HCT116 (cell line): ENCODE measurements around the gene PRDM12. TPM values are rescaled to one million over a fixed set of nuclear protein-coding genes. Genes with fewer than 3 reads are reported as not detected.

Source experiments
- ATAC-seq: fragments of 200-7000 bp; cut with Tn5 transposase; 2 replicates; pipeline ENCODE4 v1.9.1; 2020; ENCODE audit warnings: mild to moderate bottlenecking, moderate library complexity
- BruUV-seq: library from RNA; stranded (reverse); fragments of 400-500 nt; replicated peaks from 2 replicates; lab custom pipeline; 2021; lab: Mats Ljungman, UMichigan
- CTCF ChIA-PET: fragments of 300-600 bp; sonication (Branson Sonifier 250); formaldehyde crosslinking; loops from one replicate; lab custom pipeline; 2021; ENCODE audit warnings: antibody characterized with exemption; lab: Charles Lee
- POLR2A ChIA-PET: fragments of 300-600, 350-600 bp; sonication (Branson Sonifier 250); formaldehyde crosslinking; loops from one replicate; lab custom pipeline; 2021; ENCODE audit warnings: antibody characterized with exemption; lab: Charles Lee
- RAD21 ChIA-PET, 2 experiments: fragments of 300-600 bp; sonication (Branson Sonifier 250); formaldehyde crosslinking; loops; one replicate each; lab custom pipeline; 2023; ENCODE audit warnings: low total read pairs in 2 of 2; ENCODE audit not compliant: uncharacterized antibody in 2 of 2, unreplicated experiment in 2 of 2, low non-redundant PET in 1 of 2; lab: Charles Lee
- DNase-seq: peaks from one replicate; pipeline ENCODE4 v3.0.0-alpha.2; 2010; ENCODE audit warnings: low read depth, low spot score
- H2AFZ ChIP-seq: fragments of 200-600 bp; shearing (Covaris generic), sonication (generic); 2 replicates; pipeline ENCODE4 v1.6.1; 2017; ENCODE audit warnings: low read depth, mixed run types, mixed read lengths, antibody characterized with exemption, low read length; ENCODE audit not compliant: poor library complexity, severe bottlenecking
- H3K27ac ChIP-seq: 2 replicates; pipeline ENCODE4 v1.5.1; 2012; ENCODE audit warnings: low read depth, low read length
- H3K27me3 ChIP-seq: fragments of 200-600 bp; sonication (generic); 2 replicates; pipeline ENCODE4 v1.6.1; 2016; ENCODE audit warnings: mixed run types, low read length, mixed read lengths; ENCODE audit not compliant: insufficient read depth
- H3K36me3 ChIP-seq, 2 experiments: fragments of 200-500 bp in 1 of 2; fragments of 200-600 bp in 1 of 2; sonication (Bioruptor generic) in 1 of 2; sonication (generic) in 1 of 2; 2 replicates each; pipeline versions ENCODE4 v1.5.1 to v1.6.1; 2014 to 2016; ENCODE audit warnings: low read length in 2 of 2, inconsistent platforms in 1 of 2, mixed read lengths in 1 of 2, mixed run types in 1 of 2; ENCODE audit not compliant: insufficient read depth in 2 of 2, control insufficient read depth in 1 of 2
- H3K4me1 ChIP-seq, 2 experiments: fragments of 200-600 bp in 1 of 2; sonication (generic) in 1 of 2; 2 replicates each; pipeline versions ENCODE4 v1.5.1 to v1.6.1; 2012 to 2017; ENCODE audit warnings: low read length in 2 of 2, inconsistent platforms in 1 of 2, mild to moderate bottlenecking in 1 of 2, mixed read lengths in 1 of 2, mixed run types in 1 of 2, moderate library complexity in 1 of 2; ENCODE audit not compliant: insufficient read depth in 2 of 2, control insufficient read depth in 1 of 2
- H3K4me2 ChIP-seq: fragments of 200-600 bp; sonication (generic); 2 replicates; pipeline ENCODE4 v1.6.1; 2017; ENCODE audit warnings: mixed run types, low read length, mixed read lengths
- H3K4me3 ChIP-seq, 2 experiments: fragments of 200-600 bp in 1 of 2; sonication (generic) in 1 of 2; replicated peaks in 1 of 2; 2 replicates each; pipeline ENCODE4 v1.5.1; 2011 to 2016; ENCODE audit warnings: low read length in 2 of 2, control low read depth in 1 of 2, low read depth in 1 of 2, mild to moderate bottlenecking in 1 of 2, mixed read lengths in 1 of 2, mixed run types in 1 of 2
- H3K79me2 ChIP-seq: fragments of 200-600 bp; sonication (generic); 2 replicates; pipeline ENCODE4 v1.6.1; 2017; ENCODE audit warnings: mild to moderate bottlenecking, mixed run types, low read length, moderate library complexity, mixed read lengths; ENCODE audit not compliant: insufficient read depth
- H3K9ac ChIP-seq: fragments of 200-600 bp; sonication (generic); 2 replicates; pipeline ENCODE4 v1.6.1; 2016; ENCODE audit warnings: low read length, mixed read lengths
- H3K9me2 ChIP-seq: fragments of 200-600 bp; sonication (generic), shearing (Covaris generic); 2 replicates; pipeline ENCODE4 v1.6.1; 2017; ENCODE audit warnings: mixed run types, mild to moderate bottlenecking, moderate library complexity; ENCODE audit not compliant: insufficient read depth
- H3K9me3 ChIP-seq, 2 experiments: fragments of 200-500 bp in 1 of 2; fragments of 200-600 bp in 1 of 2; sonication (Bioruptor generic) in 1 of 2; sonication (generic) in 1 of 2; 2 replicates each; pipeline ENCODE4 v1.6.1; 2014 to 2017; ENCODE audit warnings: low read length in 2 of 2, mixed read lengths in 2 of 2, inconsistent platforms in 1 of 2, low read depth in 1 of 2, mild to moderate bottlenecking in 1 of 2, mixed run types in 1 of 2, moderate library complexity in 1 of 2; ENCODE audit not compliant: control insufficient read depth in 1 of 2, insufficient read depth in 1 of 2
- H4K20me1 ChIP-seq: fragments of 200-600 bp; sonication (generic), shearing (Covaris generic); 2 replicates; pipeline ENCODE4 v1.6.1; 2017; ENCODE audit warnings: mixed run types, mild to moderate bottlenecking, moderate library complexity; ENCODE audit not compliant: insufficient read depth
- CEBPB ChIP-seq: IDR thresholded peaks from 2 replicates; pipeline ENCODE4 v1.6.1; 2012; ENCODE audit warnings: low read depth
- ELF1 ChIP-seq: IDR thresholded peaks from 2 replicates; pipeline ENCODE4 v1.6.1; 2012; ENCODE audit warnings: low read depth, borderline replicate concordance
- EZH2phosphoT487 ChIP-seq: fragments of 200-600 bp; IDR thresholded peaks from 2 replicates; pipeline ENCODE4 v1.6.1; 2018; ENCODE audit warnings: antibody characterized with exemption, borderline replicate concordance
- SP1 ChIP-seq: IDR thresholded peaks from 2 replicates; pipeline ENCODE4 v1.6.1; 2012; ENCODE audit warnings: low read depth
- ZNF274 ChIP-seq: fragments of 200-500 bp; sonication (Bioruptor generic); IDR thresholded peaks from 2 replicates; pipeline ENCODE4 v1.6.1; 2014; ENCODE audit warnings: mild to moderate bottlenecking, low read depth, low read length, inconsistent platforms
- intact Hi-C: fragments of 100-400 bp; cut with micrococcal nuclease; formaldehyde crosslinking; loops from 2 replicates; pipeline ENCODE4 v1.10.0; 2022
- total RNA-seq: library from RNA; stranded (reverse); gene quantifications from one replicate; pipeline ENCODE4 v1.2.1, GENCODE V29; 2021; ENCODE audit not compliant: unreplicated experiment
- TF ChIP-seq, protein P1 (sequence below): IDR thresholded peaks from 2 replicates; pipeline ENCODE4 v1.6.1; 2011; ENCODE audit warnings: mild to moderate bottlenecking, low read length, moderate library complexity; ENCODE audit not compliant: insufficient replicate concordance; ENCODE audit errors: extremely low read depth
- TF ChIP-seq, protein P2 (sequence below): IDR thresholded peaks from 2 replicates; pipeline ENCODE4 v1.6.1; 2012; ENCODE audit warnings: low read depth

Gene PRDM12
- total RNA-seq, 1 experiment from 2014 or later: 0.54 TPM

DNA sequence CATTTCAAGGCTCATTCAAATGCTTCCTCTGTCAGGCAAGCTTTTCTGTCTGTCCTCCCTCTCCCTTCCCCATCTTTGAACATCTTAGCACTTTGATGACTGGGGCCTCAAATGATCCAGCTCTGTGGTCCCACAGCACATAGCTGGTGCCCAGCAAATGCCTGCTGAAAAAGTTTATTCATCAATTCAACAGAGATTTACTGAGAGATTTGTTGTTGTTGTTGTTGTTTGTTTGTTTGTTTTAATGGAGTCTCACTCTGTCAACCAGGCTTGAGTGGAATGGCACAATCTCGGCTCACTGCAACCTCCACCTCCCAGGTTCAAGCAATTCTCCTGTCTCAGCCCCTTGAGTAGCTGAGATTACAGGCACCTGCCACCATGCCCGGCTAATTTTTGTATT, 23.2 kb downstream of the PRDM12 start:
- H3K4me2 ChIP-seq: no peak overlapping the region
- H2AFZ ChIP-seq: no peak overlapping the region
- H3K9ac ChIP-seq: no peak overlapping the region
- H3K9me2 ChIP-seq: no peaks in the 10 kb centered on the region
- POLR2A ChIA-PET: no interaction called here
- BruUV-seq: no TSS peak
- no peak overlapping the region for H3K27ac ChIP-seq
- DNase-seq (no peak), ATAC-seq (no peak)
- peaks cover 0 to 9% of the 10 kb centered on the region in 2 experiments; a peak in 1 of 4 replicates for H3K9me3 ChIP-seq
- TF ChIP-seq SP1 (no peak), EZH2phosphoT487 (no peak), ELF1 (no peak), ZNF274 (no peak), CEBPB (no peak)
- TF ChIP-seq, protein P1, sequence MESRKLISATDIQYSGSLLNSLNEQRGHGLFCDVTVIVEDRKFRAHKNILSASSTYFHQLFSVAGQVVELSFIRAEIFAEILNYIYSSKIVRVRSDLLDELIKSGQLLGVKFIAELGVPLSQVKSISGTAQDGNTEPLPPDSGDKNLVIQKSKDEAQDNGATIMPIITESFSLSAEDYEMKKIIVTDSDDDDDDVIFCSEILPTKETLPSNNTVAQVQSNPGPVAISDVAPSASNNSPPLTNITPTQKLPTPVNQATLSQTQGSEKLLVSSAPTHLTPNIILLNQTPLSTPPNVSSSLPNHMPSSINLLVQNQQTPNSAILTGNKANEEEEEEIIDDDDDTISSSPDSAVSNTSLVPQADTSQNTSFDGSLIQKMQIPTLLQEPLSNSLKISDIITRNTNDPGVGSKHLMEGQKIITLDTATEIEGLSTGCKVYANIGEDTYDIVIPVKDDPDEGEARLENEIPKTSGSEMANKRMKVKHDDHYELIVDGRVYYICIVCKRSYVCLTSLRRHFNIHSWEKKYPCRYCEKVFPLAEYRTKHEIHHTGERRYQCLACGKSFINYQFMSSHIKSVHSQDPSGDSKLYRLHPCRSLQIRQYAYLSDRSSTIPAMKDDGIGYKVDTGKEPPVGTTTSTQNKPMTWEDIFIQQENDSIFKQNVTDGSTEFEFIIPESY: no peak
- TF ChIP-seq, protein P2, sequence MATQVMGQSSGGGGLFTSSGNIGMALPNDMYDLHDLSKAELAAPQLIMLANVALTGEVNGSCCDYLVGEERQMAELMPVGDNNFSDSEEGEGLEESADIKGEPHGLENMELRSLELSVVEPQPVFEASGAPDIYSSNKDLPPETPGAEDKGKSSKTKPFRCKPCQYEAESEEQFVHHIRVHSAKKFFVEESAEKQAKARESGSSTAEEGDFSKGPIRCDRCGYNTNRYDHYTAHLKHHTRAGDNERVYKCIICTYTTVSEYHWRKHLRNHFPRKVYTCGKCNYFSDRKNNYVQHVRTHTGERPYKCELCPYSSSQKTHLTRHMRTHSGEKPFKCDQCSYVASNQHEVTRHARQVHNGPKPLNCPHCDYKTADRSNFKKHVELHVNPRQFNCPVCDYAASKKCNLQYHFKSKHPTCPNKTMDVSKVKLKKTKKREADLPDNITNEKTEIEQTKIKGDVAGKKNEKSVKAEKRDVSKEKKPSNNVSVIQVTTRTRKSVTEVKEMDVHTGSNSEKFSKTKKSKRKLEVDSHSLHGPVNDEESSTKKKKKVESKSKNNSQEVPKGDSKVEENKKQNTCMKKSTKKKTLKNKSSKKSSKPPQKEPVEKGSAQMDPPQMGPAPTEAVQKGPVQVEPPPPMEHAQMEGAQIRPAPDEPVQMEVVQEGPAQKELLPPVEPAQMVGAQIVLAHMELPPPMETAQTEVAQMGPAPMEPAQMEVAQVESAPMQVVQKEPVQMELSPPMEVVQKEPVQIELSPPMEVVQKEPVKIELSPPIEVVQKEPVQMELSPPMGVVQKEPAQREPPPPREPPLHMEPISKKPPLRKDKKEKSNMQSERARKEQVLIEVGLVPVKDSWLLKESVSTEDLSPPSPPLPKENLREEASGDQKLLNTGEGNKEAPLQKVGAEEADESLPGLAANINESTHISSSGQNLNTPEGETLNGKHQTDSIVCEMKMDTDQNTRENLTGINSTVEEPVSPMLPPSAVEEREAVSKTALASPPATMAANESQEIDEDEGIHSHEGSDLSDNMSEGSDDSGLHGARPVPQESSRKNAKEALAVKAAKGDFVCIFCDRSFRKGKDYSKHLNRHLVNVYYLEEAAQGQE: no peak
- peaks cover 0 to 11% of the 10 kb centered on the region in 2 experiments; a peak in 1 of 4 replicates for H3K4me1 ChIP-seq
- H3K4me3 ChIP-seq: no peak overlapping the region
- no peaks in the 10 kb centered on the region for H3K36me3 ChIP-seq
- CTCF ChIA-PET: no interaction called here
- H4K20me1 ChIP-seq: no peaks in the 10 kb centered on the region
- intact Hi-C loops: no loop called here
- no peaks in the 10 kb centered on the region for H3K27me3 ChIP-seq
- no peaks in the 10 kb centered on the region for H3K79me2 ChIP-seq
- RAD21 ChIA-PET: no interaction called here
